GM12892 (cell line): ENCODE measurements around the gene PTPRS.
A peak's percentile ranks its signal among the peaks of the same experiment; 100 is the strongest.
"Not testable (repeated sequence)": the region's sequence is repeated elsewhere in the genome, so short reads cannot be mapped to it uniquely, and the experiment has no call there.

Source experiments
- DNase-seq: peaks from one replicate; pipeline ENCODE4 v3.0.0; 2011; ENCODE audit not compliant: insufficient read length
- FAIRE-seq: peaks from 2 replicates; lab custom pipeline; 2011; peaks lifted over from hg19 to GRCh38; lab: Jason Lieb, UNC
- POLR2A ChIP-seq: IDR thresholded peaks from 2 replicates; pipeline ENCODE4 v1.6.1; 2011; ENCODE audit warnings: low read depth, low read length, control low read depth
- POLR2AphosphoS5 ChIP-seq: IDR thresholded peaks from 2 replicates; pipeline ENCODE4 v1.6.1; 2011; ENCODE audit warnings: low read depth, low read length, control low read depth
- TAF1 ChIP-seq: IDR thresholded peaks from 2 replicates; pipeline ENCODE4 v1.6.1; 2011; ENCODE audit warnings: low read depth, mild to moderate bottlenecking, control low read depth, low read length, borderline replicate concordance

Gene PTPRS

DNA sequence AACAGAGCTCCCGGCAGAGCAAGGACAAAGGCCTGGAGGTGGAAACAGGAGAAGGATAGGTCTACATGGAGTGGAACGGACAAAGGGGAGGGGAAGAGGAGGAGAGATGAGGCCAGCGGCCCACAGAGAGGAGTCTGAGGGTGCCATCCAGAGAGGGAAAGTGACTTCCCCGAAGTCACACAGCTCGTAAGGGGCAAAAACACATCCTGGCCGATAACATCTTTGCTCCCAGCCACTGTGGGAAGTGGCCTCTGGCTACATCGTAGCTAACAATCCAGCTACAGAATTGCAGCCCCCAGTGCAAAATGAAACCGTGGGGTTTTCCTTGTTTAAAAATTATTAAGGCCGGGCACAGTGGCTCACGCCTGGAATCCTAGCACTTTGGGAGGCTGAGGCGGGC, 11.5 kb downstream of the PTPRS start:
- DNase-seq = no peak
- no peak for FAIRE-seq
- TF ChIP-seq POLR2A = no peak
- no peak for TF ChIP-seq POLR2AphosphoS5

DNA sequence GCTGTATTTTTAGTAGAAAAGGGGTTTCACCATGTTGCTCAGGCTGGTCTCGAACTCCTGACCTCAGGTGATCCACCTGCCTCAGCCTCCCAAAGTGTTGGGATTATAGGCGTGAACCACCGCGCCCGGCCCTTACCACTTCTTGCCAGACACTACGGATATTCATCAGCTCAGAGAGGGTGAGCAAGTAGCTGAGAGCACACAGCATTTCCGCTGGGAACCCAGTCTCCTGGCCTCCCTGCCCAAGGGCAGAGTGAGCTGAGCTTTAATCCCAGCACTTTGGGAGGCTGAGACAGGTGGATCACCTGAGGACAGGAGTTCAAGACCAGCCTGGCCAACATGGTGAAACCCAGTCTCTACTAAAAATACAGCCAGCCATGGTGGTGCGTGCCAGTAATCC, 12.2 kb downstream of the PTPRS start:
- FAIRE-seq = not testable (repeated sequence)

GRCh38 chr19:5326986-5327623, 13.5 kb downstream of the PTPRS start:
- no peak for DNase-seq
- FAIRE-seq = no peak
- TF ChIP-seq POLR2AphosphoS5 = no peak
- no peak for TF ChIP-seq TAF1
- no peak for TF ChIP-seq POLR2A

More for the DNA sequence above, 12.2 kb downstream of the PTPRS start:
- not testable (repeated sequence) for DNase-seq

DNA sequence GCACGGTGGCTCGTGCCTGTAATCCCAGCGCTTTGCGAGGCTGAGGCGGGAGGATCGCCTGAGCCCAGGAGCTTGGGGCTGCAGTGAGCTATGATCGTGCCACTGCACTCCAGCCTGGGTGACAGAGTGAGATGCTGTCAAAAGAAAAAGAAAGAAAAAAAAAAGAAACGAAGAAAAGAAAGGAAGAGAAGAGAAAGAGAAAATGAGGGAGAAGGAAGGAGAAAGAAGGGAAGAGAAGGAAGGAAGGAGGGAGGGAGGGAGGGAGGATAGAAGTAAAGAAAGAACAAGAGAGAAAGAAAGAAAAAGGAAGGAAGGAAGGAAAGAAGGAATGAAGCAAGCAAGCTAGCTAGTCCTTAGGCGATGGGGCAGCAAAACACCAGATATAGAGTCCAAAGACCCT, 14.1 kb downstream of the PTPRS start:
- FAIRE-seq = no peak
- TF ChIP-seq TAF1 (no peak), POLR2AphosphoS5 (no peak), POLR2A (no peak)
- no peak for DNase-seq

- DNase-seq = no peak
- FAIRE-seq = no peak
- no peak for TF ChIP-seq POLR2AphosphoS5
- no peak for TF ChIP-seq POLR2A
- TF ChIP-seq TAF1 = no peak
Measured at GRCh38 chr19:5324947-5325346, 15.7 kb downstream of the PTPRS start.

- TF ChIP-seq TAF1 = no peak
- no peak for TF ChIP-seq POLR2AphosphoS5
- no peak for TF ChIP-seq POLR2A
- no peak for DNase-seq
- FAIRE-seq = no peak
Measured at GRCh38 chr19:5323475-5323811, 17.2 kb downstream of the PTPRS start.

DNA sequence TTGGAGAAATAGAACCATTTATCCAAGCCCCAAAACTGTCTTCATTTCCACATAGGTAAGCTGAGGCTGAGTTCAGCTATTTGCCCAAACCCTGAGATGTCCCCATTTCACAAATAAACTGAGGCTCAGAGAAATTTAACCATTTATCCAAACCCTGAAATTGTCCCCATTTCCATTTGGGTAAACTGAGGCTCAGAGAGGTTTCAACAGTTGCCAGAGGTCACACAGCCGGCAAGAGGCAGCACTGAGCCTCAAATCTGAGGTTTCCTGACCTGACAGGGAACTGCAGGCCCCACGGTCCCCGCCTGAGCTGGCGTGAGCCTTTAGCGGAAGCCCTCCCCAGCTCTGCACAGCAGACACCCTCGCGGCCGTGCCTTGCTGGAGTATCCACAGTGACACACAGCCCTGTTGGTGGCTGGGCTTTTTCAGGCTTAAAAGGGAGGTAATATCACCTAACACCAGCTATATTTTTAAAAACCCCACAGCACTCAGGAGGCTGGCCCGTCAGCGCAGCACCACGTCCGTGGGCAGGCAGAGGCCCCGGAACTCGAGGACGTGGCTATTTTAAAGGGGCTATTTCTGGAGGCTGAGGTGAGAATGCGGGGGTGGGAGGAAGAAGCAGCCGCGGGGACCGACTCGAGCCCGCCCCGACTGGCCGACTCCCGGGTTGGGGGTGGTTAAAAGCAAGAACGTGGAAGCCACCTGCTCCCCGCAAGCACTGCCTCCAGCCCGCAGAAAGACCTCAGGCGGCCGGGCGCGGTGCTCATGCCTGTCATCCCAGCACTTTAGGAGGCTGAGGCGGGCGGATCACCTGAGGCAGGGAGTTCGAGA, 18.5 kb downstream of the PTPRS start:
- DNase-seq (peak; percentile 81), FAIRE-seq (peak; percentile 98)
- no peak; the same call in 1 of the 2 replicates for TF ChIP-seq POLR2AphosphoS5
- TF ChIP-seq TAF1 = no peak
- TF ChIP-seq POLR2A = peak; percentile 42; the same call in 1 of the 2 replicates

DNA sequence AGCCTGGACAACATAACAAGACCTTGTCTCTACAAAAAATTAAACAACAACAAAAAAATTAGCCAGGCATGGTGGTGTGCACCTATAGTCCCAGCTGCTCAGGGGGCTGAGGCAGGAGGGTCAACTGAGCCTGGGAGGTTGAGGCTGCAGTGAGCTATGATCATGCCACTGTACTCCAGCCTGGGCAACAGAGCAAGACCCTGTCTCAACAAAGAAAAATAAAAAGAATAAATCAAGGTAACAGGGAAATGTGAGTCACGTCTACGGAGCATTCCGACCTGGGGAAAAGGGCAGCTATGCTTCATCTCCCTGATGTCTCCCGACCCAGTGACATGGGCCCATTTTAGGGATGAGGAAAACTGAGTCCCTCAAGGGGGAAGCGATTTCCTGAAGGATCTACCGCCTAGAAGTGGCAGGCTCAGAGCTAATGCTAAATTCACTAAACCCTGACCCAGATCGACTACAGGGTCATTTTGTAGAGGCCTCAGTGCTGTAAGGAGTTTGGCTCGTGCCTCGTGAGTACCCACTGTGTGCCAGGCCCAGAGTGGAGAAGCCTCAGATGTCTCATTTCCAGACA, 19.5 kb downstream of the PTPRS start:
- TF ChIP-seq POLR2A (no peak), TAF1 (no peak), POLR2AphosphoS5 (no peak)
- FAIRE-seq = no peak
- DNase-seq = no peak

DNA sequence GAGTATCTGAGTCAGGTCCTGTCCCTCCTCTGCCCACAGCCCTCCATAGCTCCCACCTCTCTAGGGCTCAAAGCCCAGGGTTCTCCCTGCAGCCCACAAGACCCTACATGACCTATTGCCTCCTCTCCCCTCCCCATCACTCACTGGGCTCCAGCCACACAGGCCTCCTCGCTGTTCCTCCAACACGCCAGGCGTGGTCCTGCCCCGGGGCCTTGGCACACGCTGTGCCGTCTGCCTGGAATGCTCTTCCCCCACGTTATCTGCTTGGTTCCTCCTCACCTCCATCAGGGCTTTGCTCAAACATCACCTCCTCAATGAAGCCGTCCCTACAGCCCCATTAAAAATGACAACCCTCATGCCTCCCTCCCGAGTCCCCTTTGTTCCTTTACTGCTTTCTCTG, 21.1 kb downstream of the PTPRS start:
- DNase-seq = no peak
- no peak for FAIRE-seq
- TF ChIP-seq POLR2A (no peak), POLR2AphosphoS5 (no peak), TAF1 (no peak)

DNA sequence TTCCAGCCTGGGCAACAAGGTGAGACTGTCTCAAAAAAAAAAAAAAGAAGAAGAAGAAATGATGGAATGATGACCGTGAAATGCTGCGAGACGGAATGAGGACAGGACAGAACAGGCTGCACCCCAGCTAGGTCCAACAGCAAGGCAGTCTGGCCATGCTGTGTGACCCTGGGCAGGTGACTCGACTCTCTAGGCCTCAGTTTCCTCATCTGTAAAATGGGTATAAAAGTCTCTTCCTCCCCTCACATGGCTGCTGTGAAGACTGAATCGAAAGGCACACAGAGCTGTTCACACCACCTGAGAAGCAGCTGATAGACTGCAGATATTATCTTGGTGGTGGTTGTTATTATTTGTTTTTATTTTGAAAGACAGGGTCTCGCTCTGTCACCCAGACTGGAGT, 22.3 kb downstream of the PTPRS start:
- no peak for DNase-seq
- FAIRE-seq = no peak
- TF ChIP-seq TAF1 = no peak
- no peak for TF ChIP-seq POLR2A
- no peak for TF ChIP-seq POLR2AphosphoS5

GRCh38 chr19:5317321-5317720, 23.3 kb downstream of the PTPRS start:
- no peak for FAIRE-seq
- TF ChIP-seq TAF1 (no peak), POLR2AphosphoS5 (no peak), POLR2A (no peak)
- no peak for DNase-seq

DNA sequence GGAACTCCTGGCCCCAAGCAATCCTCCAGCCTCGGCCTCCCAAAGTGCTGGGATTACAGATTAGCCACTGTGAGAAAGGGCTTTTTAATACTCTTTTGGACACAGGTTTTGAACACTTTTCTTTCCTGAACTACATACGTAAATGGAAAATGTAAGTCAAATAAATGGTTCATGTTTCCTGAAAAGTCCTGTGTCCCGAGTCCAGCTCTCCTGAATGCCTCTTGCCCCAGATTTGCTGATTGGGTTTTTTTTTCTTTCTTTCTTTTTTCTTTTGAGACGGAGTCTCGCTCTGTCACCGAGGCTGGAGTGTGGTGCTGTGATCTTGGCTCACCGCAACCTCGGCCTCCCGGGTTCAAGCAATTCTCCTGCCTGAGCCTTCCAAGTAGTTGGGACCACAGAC, 24.5 kb downstream of the PTPRS start:
- DNase-seq = no peak
- TF ChIP-seq POLR2AphosphoS5 (no peak), POLR2A (no peak), TAF1 (no peak)
- FAIRE-seq = no peak
